GM15510 (cell line): ENCODE results near the gene CDH12.

ENCODE experiments used
- POLR2A ChIP-seq: IDR thresholded peaks from 3 replicates; pipeline ENCODE4 v1.6.1; 2011; ENCODE audit warnings: borderline replicate concordance; ENCODE audit not compliant: insufficient read length; ENCODE audit errors: extremely low read depth

CDH12 gene

DNA sequence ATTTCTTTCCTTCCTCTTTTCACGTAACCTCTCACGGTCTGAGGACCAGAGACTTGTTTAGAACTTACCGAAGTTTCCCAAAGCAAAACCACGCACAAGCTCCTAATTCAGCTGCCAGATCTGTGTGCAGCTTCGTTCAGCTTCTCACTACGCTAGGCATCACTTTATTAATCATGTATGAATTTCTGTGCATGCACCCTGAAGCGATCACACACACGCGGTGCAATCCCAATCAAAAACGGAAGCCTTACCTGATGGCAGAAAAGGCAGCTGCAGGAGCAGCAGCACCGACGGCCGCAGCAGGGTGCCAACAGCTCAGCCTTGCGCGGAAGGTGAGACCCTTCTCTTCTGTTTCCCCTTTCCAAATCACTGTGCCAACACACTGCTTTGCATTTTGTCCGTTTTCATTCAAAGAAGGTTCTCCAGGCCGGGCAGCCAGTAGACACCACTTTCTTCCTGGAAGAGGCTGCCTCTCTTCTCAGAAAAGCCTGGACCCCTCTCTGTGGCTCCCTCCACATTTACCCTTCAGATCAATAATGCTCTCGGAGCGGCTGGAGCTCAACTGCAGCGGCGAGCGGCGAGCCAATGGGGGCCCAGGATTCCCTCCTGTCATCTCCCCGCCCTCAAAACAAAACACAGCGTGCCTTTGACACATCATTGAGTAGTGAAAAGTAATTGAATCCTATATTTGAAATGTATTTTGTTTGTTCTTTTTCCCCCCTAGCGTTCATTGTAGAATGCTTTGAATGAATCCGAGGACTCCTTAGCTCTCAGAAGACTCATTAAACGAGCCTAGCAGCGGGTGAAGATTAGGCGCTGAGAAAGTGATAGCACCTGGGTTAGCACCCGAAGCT, at the start of gene CDH12:
Gene CDH12, minus strand, starts transcription at position 538 of the 854 bp plus-strand sequence.
- TF ChIP-seq POLR2A, result no peak

DNA sequence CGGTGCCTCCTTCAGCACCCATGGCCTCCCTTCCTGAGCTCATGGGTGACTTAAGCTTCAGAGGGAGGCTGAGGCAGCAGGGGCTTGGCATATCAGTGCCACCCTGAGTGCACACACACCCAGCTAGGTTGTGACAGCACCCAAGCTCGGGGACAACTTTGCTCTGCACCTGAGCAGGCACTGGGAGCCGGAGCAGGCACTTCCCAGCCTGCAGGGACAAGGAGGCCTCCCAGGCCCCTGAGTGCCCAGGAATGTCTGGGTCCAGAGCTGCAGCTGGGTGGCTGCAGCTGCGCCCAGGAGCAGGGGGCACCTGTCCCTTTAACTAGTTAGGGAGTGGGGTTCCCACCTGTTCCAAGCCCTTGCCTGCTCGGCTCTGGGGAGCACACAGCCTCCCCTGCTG, 48.7 kb upstream of the CDH12 start:
- TF ChIP-seq POLR2A, result no peak

DNA sequence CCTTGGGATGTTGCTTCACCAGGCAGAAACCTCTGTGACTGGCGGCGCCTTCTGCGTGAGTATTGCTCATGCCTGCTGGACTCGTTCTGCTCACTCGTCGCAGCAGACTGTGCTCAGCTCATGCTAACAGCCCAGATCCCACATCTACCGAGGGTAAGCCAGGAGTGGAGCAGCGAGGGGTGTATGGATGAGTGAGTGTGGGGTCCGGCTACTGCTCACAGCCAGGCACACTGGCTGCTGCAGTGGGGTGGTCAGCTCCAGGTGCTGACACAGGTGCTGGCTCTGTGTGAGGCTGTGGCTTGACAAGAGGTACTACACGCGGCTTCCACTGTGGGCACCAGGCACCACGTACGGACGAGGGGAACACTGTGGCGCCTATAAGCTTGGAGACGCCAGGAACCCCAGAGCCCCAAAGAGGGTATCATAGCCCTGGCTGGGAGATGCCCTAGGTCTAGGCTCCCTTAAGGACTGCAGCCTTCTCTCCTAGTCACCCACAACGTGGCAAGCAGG, 47.7 kb upstream of the CDH12 start:
- TF ChIP-seq POLR2A, result no peak

DNA sequence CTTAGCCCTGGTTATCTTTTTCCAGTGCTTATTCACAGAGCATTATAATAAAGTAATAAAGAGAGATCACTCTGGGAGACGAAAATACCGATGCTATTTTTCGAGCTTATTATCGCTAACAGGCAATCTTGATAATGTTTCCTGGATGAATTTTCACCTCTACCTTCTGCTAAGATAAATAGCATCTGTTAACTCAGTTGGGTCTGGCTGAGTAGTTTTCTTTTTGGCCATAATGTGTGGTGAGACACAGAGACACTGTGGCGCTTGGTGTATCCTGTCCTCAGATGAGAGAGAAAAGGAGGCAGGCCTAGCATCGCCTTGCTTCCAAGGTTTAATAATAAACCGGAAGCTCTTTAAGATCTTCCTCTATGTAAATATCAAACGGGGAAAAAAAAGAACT, 46.2 kb upstream of the CDH12 start:
- TF ChIP-seq POLR2A, result no peak

DNA sequence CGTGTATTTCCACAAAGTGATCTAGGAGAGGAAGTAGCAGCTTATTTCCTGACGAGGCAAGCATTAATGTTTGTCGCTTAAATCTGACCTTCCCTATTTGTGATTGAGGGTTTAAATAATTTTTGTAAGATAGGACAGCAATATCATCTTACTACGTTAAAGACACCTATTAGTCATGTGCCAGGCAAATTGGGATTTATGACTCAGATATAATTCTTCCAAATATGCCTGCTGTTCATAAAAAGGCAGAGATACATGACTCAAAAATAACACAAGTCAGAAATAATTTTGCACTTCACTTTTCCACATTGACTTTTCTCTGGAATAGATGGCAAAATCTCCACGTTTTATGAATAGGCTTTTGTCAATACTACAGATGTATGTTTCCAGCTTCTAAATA, 43.0 kb upstream of the CDH12 start:
- no peak for TF ChIP-seq POLR2A

DNA sequence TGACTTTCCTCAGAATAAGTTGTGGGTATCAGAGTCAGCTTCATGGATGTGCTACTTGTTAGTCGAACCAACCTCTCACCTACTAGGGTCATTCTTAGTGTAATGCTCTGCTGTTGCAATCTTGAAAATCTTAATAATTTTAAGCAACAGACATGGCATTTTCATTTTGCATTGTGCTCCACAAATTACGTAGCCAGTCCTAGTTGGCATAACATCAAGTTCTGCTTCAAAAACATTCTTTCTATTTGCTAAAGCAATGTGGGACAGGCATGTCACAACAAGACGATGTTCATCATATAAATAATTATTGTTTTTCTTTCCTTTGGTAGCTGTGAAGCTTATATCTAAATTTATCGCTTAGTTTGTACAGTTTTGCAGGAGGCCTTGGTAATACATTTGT, 39.3 kb upstream of the CDH12 start:
- TF ChIP-seq POLR2A, result no peak

DNA sequence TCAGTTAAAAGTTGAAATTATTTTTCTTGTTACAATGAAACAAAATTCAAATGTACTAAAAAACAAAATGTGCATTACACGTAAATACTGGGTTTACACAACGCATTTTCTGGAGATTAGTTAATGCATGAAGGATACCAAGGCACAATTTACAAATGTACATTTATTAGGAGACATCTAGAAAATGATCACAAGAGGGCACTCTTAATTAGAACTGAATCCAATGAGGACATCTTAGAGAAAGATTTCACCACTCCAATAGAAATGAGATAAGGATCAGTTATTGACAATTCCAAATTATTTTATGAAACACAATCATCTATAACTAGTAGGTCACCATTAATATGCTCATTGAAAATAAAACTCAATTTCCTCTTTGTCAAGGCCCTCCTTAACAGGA, 36.6 kb upstream of the CDH12 start:
- TF ChIP-seq POLR2A, result no peak

DNA sequence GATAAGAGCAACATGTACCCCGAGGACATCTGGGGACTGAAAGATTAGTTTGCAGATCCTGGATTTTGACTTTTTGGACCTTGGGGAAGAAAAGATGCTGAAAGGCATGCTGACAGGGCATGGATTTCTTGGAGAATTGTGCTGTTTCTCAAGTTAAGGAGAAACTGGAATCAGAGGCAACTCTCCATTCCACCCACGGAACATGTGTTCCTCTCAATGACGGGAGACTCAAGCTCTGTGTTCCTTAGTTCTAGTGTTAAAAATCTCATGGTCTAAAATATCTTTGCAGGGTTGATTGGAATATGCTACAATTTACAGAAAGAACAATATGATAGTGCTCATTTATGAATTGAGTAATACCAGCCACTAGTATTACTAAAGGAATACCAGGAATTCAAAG, 34.4 kb upstream of the CDH12 start:
- no peak for TF ChIP-seq POLR2A

DNA sequence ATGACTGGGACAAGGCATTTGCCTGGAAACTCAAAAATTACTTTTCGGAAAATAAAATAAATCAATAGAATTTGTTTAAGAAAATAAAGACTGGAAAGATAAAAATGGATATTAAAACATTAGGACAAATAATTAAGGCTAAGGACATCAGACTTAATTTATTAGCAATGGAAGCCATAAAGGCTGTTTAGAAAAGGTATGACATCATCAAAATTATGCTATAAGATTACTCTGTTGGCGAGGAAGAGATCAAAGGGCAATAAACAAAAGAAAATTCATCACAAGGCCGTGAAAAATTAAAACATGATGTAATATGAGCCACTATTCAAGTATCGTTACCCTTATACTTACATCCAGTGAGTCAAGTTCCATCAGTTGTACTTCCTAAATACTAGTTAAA, 2.7 kb upstream of the CDH12 start:
- TF ChIP-seq POLR2A, result no peak

DNA sequence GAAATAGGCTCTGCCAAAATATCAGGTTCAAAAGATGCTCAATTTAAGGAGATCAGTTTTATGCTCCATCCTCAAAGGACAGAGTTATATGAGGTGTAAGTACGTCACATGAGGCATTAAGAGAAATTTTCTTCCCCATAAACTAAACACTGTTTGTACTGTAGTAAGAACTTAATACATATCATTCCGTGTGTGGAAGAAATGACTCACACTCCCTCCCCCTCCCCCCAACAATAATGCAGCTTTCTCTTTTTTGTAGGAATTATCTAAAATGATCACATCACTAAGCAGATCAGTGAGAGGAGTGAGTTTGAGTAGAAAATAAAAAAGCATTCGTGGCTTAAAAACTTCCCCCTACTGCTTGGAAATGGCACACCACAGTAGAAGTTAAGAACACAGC, 2.2 kb downstream of the CDH12 start:
- no peak for TF ChIP-seq POLR2A

DNA sequence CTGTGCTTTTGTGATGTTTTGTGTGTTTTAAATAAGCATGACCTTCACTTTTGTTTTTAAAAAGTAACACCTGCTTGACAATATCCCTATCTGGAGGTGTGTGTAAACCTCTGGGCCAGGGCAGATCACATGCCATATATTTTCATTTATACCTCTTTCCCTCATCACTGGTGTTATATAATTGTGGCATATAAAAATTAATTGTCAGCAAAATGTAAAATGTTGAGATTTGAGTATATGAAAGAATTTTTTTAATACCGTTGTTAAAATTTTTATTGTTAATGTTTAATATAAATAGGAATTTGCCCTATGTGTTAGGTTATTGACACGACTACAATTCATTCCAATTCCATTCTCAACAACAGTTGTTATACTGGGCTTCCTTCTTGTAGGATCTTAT, 6.5 kb downstream of the CDH12 start:
- no peak for TF ChIP-seq POLR2A

DNA sequence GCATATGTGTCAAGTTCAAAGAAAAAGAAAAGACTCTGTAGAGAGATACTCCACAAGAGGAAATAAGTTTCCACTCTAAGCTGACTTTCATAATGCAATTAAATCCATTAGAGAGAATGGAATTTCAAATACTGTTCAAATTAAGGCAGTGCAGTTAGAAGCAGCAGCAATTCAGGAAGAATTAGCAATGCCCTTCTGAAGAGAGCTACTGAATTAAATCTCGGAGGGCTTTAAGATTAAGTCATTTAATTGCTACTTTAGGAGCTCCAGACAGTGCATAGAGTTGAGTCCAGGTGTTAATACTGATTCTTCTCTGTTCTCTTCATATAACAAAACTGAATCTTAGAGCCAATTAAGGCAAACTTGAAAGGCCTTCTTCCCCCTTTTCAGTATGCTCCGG, 8.5 kb downstream of the CDH12 start:
- TF ChIP-seq POLR2A, result no peak

DNA sequence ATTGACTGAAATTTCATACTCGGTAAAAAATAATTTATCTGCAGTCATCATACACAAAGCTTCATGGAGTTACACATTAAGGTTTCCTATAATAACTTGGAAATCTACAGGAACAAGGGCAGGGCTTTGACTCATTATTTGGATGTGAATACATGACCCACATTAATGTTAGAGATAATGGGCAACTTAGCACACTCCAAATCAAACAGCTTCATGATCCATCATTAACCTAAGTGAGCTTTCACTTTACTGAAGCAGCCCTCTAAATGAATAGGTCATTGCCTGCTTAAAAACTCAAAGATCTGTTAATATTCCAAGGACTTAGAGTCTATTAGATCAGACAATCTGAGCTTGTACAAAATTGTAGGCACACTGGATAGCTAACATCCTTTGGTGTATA, 9.0 kb downstream of the CDH12 start:
- no peak for TF ChIP-seq POLR2A

DNA sequence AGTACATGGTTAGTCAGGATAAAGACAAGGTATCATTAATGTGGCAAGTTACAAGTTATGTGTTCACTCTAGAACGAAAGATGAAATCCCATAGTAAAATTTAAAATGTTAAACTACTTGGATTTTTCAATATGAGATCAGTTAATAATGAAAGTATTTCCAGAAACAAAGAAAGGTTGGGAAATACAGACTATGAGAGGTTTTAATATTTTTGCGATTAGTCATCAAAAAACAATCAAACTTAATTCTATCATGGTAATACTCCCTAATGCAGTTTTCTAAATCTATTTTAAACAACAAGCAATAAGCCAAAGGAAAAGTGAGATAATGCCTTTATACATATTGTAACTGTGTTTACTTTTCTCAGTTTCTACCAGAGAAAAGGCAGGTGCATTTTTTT, 10.6 kb downstream of the CDH12 start:
- no peak for TF ChIP-seq POLR2A

DNA sequence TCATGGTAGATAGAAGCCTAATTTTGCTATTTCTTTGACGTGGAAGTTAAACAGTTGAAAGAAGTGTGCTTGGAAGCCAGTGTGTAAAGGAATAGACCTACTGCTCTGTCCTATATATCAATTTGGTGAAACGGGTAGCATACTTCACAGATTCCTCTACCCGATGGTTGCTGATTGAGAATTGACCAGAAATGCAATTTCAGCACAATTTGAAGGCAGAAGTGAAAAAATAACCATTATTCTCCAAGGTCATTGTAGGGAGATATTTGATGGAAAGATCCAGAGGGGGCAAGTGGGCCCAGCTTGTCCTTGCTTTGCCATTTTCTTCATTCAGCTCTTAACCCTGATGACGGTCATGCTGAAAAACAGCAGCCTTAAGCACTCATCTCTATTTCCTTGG, 15.3 kb downstream of the CDH12 start:
- no peak for TF ChIP-seq POLR2A

DNA sequence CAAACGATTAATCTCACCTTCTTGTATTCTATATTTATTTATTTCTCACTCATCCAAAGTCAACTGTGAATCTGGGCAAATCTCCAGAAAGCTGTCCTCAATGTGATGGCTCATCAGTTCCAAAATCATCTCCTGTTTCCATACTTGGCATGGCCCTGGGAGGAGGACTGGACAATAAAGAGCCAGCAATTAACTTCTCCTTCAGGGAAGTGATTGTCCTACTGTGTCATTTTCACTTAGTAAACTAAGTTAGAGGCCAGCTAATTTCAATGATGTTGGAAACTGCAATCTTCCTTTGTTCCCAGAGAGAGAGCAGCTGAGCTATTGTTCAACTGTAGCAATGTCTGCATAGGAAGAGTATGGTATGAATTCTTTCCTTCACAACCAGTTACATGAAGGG, 17.5 kb downstream of the CDH12 start:
- no peak for TF ChIP-seq POLR2A
